T1000 (cell line): ENCODE data around the gene XAGE2.
A peak's percentile ranks its signal among the peaks of the same experiment; 100 is the strongest.
"Not testable (repeated sequence)": the region's sequence is repeated elsewhere in the genome, so short reads cannot be mapped to it uniquely, and the experiment has no call there.

Source experiments
- DNase-seq: peaks from one replicate; lab custom pipeline; 2025; ENCODE audit warnings: mixed read lengths; lab: John Stamatoyannopoulos, UW

The XAGE2 gene, protein sequence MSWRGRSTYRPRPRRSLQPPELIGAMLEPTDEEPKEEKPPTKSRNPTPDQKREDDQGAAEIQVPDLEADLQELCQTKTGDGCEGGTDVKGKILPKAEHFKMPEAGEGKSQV

DNA sequence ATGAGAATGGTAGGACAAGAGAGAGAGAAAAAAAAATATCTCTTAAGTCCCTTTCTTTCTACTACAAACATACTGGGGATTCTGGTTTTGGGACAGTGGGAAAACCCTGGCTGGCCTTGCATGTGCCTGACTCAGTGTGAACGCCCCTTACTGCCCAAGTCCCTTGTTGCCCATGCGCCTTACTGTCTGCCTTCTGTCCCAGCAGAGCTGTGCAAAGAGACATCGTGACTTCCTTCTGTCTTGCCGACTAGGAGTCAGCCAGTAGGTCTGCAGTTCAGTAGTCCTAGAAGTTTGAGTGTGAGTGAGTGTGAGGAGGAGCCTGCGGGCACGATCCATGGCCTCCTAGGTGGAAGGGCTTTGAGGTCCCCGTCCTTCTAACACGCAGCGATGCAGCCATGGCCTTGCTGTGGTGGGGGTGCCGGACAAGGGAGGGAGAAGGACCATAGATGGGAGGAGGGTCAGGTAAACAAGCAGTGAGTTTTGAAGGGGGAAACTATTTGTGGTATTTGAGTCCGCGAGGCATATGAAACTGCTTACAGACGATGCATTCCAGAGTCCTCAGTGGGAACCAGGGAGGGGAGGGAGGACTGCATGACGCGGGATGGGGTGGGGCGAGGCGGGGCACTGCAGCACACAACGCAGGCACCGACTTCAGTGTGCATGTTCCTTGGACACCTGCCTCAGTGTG is at the start of gene XAGE2:
XAGE2 (plus strand) TSS at position 654 of the 688 bp plus-strand sequence. CDS start 994 bp downstream, outside the sequence.
- DNase-seq, result no peak

DNA sequence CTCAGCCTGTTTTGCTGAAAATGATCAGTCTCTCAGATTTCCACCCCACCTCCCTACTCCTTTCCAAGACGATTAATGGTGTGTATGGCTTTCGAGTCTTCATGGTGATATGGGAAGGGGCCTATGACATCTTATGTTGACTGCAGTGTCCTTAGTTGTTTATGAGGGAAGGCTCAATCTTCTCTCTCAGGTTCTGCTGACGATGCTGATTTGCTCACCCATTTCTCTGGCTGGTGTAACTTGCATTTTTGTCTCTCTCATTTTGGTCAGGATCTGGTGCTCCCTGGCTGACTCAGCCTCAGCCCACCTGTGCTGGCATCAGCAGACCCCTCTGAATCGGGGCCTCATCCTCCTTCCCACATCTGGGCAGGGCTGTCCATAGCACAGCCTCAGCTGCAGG is 31.4 kb upstream of the XAGE2 start:
- no peak for DNase-seq

DNA sequence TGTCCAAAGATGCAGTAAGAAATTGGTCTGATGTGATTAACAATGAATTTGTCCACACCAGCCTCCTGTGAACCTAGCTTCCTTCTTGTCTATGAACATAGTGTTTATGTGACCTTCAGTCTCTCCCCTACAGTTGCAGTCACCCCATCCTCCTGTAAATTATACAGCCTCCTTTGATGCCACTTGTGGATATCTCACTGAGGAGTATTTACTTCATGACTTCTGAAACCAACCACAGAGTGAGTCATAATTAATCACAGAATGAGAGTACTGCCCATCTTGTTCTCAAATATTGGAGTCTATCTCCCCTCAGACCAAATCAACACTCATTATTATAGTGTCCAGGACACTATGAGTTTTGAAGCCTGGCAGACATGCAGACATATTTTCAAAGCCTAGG is 27.3 kb upstream of the XAGE2 start:
- no peak for DNase-seq

DNA sequence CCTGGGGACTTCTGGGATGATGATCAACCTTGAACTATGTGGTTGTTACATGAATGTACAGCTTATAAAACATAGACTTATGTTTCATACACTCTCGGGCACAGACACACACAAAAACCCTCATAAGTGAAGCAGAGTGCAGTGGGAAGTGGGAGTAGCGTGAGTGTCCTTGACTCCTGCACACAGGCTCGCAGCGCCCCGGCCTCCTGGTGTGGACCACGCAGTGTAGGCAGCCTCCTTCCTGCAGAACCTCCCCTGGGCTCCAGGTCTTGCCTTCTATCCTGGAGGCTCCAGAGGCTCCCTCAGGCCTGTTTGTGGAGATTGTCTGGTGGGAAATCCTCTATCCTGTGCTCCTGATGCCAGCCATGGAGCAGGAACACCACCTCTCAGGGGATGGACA is 25.7 kb upstream of the XAGE2 start:
- not testable (repeated sequence) for DNase-seq

DNA sequence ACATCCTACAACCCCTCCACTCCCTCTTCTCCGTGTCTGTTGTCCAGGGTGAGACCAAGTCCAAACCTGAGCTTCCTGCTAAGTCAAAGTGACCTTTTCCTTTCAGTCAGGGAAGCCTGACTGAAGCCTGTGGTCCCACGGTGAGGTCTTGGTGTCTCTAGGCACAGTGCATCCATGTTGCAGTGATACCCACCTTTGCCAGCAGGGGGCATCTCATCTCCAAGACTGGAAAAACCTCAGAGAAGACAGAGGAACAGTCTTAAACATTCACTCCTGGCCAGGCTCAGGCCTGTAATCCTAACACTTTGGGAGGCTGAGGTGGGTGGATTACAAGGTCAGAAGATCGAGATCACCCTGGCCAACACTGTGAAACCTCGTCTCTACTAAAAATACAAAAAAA is 23.4 kb upstream of the XAGE2 start:
- DNase-seq, result not testable (repeated sequence)

DNA sequence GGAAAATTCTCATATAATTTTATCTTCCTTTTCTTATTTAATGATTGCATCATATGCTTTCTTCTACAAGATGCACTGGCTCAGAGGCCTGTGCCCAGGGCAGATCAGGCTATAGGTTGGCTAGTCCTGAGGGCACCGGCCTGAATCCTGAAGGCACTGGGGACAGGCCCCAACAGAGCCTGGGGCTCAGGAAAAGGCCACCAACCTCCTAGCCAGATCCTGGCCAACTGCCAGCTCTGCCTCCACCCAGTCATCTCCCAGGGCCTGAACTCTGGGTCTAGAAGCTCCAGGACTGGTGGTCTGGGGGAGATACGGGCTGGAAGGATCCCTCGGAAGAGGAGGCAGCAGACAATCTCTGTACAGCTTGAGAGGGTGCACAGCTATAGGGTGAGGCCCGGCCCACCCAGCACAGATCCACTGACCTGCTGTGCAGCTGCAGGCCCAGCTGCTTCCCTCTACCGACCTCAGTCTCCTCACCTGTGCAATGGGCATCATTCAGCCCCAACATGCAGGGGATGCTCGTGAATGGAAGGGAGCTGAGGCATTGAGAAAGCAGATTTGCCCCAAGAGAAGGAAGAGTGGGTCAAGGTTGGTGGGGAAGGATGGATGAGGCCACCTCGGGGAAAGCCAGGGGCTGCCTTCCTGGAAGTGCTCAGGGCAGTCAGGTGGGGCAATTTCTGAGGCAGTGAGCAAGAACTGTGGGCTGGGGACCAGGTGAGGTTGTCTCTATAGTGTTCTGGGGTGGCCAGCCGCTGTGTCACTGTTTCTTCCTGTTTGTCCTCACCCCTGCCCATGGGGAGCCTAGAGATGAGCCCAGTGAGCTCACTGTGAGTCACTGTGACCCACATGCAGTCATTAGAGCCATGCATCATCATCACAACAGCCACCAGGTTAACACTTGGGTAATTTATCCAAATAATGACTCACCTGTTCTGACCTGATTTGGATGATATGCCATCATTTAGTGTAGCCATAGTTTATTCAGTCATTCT is 22.4 kb upstream of the XAGE2 start:
- DNase-seq, result peak; percentile 3

DNA sequence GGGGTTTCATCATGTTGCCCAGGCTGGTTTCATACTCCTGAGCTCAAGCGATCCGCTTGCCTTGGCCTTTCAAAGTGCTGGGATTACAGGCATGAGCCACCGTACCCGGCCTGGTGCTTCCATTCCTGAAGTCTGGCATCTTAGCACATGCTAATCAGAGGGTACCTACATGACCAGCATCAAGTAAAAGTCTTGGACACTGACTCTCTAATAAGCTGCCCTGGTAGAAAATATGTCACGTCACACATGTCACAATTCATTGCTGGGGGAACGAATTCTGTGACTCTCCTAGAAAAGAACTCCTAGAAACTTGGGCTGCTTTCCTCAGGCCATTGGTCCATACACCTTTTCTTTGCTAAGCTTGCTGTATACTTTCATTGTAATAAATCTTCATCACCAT is 19.1 kb upstream of the XAGE2 start:
- no peak for DNase-seq

DNA sequence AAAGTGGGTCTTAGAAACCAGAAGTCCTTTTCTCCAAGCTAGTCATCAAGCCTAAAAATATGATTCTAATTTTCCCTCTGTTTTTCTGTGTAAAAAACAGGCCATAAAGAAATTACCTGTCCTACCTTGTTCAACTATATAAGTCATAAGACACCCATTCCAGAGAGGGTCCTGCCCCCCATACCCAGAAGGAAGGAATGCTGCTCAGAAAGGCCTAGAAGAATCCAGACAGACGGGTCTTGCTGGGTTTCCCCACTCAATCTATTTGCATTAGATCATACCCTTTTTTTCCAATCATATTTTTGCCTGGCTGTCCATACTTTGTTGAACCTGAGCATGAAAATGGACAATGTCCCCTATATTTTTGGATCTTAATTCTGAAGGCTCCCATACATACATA is 16.3 kb upstream of the XAGE2 start:
- no peak for DNase-seq

DNA sequence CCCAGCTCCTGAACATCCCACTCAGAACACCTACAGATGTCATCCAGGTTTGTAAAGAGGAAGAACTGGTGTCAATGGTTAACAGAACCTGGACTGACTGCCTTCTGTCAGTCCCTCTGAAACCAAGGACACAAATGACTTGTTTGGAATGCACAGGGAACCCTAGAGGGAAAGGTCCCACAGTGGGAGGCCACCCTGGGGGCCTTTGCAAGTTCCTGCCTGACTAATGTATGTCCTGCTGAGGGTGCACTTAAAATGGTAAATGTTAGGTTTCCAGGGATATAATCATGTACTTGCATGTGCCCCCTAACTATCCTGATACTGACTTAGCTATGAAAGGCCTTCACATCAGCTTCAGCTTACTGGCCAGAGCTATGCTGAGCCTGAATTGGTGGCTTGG is 15.0 kb upstream of the XAGE2 start:
- DNase-seq, result no peak

DNA sequence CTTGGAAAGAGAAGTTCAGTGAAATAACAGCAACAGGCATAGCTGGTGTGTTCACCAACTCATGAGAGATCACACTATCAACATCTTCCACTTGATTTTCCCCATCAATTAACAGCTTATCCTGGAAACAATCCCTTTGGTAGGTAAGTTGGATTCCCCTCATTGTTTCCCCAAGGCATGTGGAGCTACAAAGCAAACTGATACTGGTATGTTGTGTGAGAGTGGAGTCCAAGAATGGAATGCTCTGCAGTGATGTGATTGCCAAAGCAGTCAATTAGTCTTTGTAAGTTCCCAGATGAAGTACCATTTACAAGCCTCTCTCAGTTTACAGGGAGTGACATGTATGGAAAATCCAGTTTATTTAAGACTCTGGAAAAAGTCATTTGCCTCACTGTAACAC is 13.7 kb upstream of the XAGE2 start:
- no peak for DNase-seq

DNA sequence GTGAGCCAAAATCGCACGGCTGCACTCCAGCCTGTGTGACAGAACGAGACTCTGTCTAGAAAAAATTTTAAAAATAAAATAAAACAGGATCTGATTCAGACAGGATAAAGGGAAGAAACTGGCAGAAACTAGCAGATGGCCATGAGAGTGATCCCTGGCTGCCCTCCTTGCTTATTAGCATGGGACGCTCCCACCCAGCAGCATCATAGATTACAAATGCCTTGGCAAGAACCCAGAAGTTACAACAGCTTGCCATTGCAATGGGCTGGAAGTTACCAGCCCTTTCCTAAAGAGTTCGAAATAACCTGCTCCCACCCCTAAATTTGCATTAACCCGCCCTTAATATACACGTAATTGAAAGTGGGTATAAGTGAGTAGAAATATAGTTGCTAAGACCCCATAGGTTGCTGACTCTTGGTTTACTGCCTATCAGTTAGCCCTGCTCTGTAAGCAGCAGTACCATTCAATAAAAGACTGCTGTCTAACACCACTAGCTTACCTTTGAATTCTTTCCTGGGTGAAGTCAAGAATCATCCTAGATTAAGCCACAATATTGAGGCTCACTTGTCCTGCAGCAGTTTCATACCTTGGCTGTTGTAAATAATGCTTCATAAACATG is 9.1 kb upstream of the XAGE2 start:
- no peak for DNase-seq

DNA sequence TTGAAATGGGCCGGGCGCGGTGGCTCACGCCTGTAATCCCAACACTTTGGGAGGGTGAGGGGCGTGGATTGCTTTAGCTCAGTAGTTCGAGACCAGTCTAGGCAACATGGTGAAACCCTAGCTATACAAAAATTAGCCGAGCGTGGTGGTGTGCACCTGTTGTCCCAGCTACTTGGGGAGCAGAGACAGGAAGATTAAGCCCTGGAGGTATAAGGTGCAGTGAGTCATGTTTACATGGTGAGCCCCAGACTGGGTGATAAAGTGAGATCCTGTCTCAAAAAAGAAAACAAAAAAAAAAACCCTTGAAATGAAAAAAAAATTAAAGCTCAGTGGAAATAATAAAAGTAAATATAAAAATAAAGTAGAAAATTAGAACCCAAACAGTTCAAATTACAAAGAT is 6.9 kb upstream of the XAGE2 start:
- no peak for DNase-seq

DNA sequence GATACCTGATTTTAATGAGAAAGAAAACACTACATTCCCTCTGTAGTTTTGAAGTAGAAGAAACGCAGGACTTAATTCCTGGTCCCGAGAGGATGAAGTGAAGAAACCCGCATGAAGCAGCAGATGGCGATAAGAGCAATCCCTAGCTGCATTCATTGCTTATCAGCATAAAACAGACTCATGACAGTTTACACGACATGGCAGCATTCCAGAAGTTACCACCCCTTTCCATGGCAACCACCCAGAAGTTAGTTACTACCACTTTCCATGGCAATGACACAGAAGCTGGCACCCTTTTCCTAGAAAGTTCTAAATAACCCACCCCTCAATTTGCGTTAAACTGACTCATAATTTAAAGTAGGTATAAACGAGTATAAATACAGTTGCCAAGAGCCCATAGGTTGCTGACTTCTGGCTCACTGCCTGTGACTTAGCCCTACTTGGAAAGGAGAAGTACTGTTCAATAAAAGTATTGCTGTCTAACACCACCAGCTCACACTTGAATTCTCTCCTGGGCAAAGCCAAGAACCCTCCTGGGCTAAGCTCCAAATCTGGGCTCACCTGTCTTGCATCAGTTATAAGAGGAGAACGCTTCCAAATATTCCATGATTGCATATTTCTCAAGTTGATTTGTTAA is 5.5 kb upstream of the XAGE2 start:
- no peak for DNase-seq

DNA sequence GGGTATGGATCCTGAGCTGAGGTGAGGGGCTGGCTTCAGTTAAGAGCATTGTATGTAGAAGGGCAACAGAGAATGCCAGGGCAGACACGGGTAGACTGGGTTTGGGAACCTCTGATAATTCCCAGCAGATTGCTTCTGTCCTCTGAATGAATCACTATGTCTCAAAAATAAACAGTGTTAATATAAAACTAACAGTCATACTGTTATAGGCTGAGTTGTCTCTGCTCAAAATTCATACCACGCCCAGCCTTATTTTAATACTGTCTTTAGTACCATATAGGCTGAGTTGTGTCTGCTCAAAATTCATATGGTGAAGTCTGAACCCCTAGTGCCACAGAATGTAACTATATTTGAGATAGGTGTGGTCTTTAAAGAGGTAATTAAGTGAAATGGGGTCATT is 10.0 kb downstream of the XAGE2 start:
- DNase-seq, result no peak

DNA sequence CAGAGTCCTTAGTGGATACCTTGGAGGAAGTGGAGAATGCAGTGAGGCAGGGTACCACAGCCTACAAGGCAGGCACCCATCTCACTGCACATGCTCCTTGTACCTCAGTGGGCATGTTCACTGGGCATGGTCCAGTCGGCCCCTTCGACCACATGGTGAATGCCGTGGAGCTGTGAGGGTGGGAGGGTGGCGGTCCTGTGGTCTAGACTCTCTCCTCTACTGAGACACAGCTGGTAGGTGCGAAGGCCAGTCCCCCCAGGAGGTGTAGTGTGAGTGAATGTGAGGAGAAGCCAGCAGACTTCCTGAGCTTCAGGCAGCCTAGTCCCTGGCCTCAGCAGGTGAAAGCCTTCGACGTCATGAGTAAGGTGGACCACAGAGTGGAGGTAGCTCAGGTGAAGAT is 12.2 kb downstream of the XAGE2 start:
- no peak for DNase-seq

DNA sequence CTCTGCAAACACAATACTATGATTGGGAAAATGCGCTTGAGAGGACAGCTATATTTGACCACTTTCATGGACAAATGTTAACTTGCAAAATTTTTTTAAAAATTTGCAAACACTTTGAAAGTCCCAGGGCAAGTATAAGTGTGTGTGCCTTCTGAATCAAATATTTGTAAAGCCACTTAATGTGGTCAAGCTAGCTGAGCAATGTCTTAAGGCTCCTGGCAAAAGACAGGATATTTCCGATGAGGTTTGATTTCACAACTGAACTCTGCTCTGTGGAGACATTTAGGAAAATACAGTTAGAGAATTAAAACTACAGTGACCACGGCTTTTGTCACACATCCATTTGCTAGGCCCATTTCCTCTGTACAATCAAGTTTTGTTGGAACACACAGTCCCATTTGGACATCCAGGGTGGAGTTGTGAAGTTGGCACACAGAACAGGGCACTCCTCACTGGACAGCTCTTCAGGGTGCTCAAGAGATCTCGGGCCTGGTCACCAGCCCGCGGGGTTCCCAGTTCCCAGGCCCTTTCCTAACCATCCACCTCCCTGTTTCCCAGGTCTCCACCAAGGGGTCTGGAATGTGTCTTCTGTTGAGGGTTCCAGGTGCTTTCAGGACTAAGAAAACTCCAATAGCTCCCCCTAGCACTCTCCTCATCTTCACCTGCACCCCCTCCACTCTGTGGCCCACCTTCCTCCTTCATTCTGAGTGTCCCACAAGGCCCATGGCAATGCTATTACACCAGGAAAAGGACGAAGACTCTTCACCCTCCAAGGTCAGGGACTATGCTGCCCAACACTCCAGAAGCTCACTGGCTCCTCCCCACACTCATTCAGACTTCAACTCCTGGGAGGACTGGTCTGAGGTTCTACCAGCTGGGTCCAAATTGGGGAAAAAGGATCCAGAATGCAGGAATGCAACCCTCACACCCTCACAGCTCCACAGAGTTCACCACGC is 41.9 kb downstream of the XAGE2 start:
- DNase-seq, result no peak

DNA sequence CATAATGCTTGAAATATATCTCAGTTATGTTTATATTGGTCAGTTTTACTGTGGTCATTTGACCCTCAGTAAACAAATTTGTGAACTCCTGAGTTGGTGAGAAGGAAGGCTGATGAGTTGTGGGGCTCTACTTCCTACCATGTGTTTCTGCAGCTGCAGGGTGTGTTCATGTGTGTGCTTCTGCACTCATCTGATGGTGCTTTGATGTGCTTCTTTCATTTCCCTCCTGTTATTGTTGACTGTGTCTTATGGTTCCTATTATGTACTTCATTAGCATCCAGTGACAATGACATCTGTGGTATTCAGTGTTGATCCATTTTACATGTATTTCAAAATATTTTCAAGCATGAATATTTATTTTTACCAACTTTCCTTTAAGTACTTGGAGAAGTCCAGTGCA is 46.5 kb downstream of the XAGE2 start:
- no peak for DNase-seq

DNA sequence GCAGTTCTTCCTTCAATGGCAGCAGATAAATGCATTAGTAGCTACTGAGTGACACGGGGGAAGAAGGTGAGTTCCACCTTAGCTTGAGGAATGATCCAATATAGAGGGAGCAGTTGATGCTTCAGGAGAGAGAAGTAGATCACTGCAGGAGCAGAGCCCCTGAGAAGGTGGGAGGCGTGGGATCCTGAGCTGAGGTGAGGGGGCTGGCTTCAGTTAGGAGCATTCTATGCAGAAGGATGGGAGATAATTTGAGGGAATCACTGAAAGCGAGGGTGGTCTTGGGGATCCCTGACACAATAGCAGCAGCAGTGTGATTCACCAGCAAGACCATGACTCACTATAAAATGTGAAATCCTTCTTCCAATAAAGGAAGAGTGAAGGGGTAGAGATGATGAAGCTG is 48.0 kb downstream of the XAGE2 start:
- no peak for DNase-seq

DNA sequence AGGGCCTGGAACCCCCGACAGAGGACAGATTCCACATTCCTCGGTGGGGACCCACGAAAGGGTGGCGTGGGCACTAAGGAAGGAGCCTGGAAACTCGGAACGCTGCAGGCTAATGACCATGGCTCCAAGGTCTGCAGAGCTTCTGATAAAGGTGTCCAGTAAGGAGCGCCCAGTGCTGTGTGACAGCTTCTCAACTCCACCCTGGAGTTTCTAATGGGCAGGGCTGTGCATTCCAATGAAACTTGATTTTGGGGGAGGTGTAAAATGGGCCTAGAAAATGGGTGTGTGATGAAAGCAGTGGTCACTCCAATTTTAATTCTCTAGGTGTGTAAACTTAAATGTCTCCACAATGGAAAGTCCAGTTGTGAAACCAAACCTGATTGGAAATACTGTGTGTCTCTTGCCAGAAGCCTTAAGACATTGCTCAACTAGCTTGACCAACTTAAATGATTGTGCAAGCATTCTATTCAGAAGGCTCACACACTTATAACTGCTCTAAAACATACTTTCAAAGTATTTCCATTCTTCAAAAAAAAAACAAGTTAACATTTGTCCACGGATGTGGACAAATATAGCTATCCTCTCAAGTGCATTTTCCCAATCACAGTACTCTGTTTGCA is 52.1 kb downstream of the XAGE2 start:
- DNase-seq, result no peak

DNA sequence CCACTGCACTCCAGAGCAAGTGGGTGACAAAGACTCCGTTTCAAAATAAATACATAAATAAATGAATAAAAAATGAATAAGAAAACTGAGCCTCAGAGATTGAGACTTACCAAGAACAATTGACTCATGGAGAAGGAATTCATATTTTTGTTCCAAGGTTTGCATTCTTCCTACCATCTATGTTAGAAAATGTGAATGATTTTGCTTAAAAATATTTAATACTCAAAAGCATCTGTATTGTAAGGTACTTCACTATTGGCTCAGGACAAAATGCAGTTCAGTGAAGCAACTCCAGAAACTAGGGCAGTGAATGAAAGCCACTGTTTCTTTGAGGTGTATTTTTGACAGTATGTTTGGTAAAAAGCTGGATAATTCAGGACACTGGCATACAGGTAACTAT is 54.1 kb downstream of the XAGE2 start:
- DNase-seq, result no peak
